Ishikawa (cell line): Measurements from ENCODE around the gene ACOXL.

ENCODE experiments used
- CEBPB ChIP-seq: IDR thresholded peaks from 2 replicates; pipeline ENCODE4 v1.6.1; 2012
- CREB1 ChIP-seq: IDR thresholded peaks from 2 replicates; pipeline ENCODE4 v1.6.1; 2012; ENCODE audit warnings: low read depth
- EGR1 ChIP-seq: IDR thresholded peaks from 2 replicates; pipeline ENCODE4 v1.6.1; 2012
- EP300 ChIP-seq: IDR thresholded peaks from 2 replicates; pipeline ENCODE4 v1.6.1; 2012; ENCODE audit warnings: borderline replicate concordance
- FOXM1 ChIP-seq: IDR thresholded peaks from 2 replicates; pipeline ENCODE4 v1.6.1; 2012; ENCODE audit warnings: low read depth, borderline replicate concordance
- MAX ChIP-seq: IDR thresholded peaks from 2 replicates; pipeline ENCODE4 v1.6.1; 2012
- RAD21 ChIP-seq: IDR thresholded peaks from 2 replicates; pipeline ENCODE4 v1.6.1; 2012; ENCODE audit warnings: low read depth
- REST ChIP-seq: IDR thresholded peaks from 2 replicates; pipeline ENCODE4 v1.6.1; 2012; ENCODE audit warnings: low read depth, mild to moderate bottlenecking
- TAF1 ChIP-seq: IDR thresholded peaks from 2 replicates; pipeline ENCODE4 v1.6.1; 2012; ENCODE audit warnings: low read depth, mild to moderate bottlenecking
- TCF12 ChIP-seq: IDR thresholded peaks from 2 replicates; pipeline ENCODE4 v1.6.1; 2012; ENCODE audit warnings: low read depth
- YY1 ChIP-seq: IDR thresholded peaks from 2 replicates; pipeline ENCODE4 v1.6.1; 2012; ENCODE audit warnings: low read depth
- ZBTB7A ChIP-seq: IDR thresholded peaks from 2 replicates; pipeline ENCODE4 v1.6.1; 2012; ENCODE audit warnings: low read depth
- TF ChIP-seq, protein P1 (sequence below): IDR thresholded peaks from 2 replicates; pipeline ENCODE4 v1.6.1; 2012

- TF ChIP-seq TAF1, result no peak
- no peak for TF ChIP-seq TCF12
- TF ChIP-seq EGR1, result no peak
- no peak for TF ChIP-seq EP300
- no peak for TF ChIP-seq MAX
- no peak for TF ChIP-seq CEBPB
- TF ChIP-seq RAD21, result no peak
- TF ChIP-seq, protein P1, sequence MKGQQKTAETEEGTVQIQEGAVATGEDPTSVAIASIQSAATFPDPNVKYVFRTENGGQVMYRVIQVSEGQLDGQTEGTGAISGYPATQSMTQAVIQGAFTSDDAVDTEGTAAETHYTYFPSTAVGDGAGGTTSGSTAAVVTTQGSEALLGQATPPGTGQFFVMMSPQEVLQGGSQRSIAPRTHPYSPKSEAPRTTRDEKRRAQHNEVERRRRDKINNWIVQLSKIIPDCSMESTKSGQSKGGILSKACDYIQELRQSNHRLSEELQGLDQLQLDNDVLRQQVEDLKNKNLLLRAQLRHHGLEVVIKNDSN, result no peak
- no peak for TF ChIP-seq YY1
- no peak for TF ChIP-seq CREB1
- no peak for TF ChIP-seq REST
- TF ChIP-seq FOXM1, result no peak
- TF ChIP-seq ZBTB7A, result no peak
Observed at GRCh38 chr2:111095434-111095833, 363.1 kb downstream of the ACOXL start.
